SK-N-DZ (cell line): Measurements from ENCODE around the gene OR1J4. TPM values are rescaled to one million over a fixed set of nuclear protein-coding genes. Genes with fewer than 3 reads are reported as not detected.
"Not testable (repeated sequence)": the region's sequence is repeated elsewhere in the genome, so short reads cannot be mapped to it uniquely, and the experiment has no call there.

Experiments
- DNase-seq: peaks from one replicate; pipeline ENCODE4 v3.0.0-alpha.2; 2015; ENCODE audit warnings: low spot score
- polyA plus RNA-seq, 2 experiments: library from polyadenylated mRNA; depleted of rRNA; stranded (reverse); fragments of >200 nt; gene quantifications; 2 replicates each; pipeline ENCODE4 v1.2.3, GENCODE V29; 2014

The OR1J4 gene
- not detected in 2 replicates for polyA plus RNA-seq (2014; cell fraction: cytosol; rRNA removed)
- not detected in 2 replicates for polyA plus RNA-seq (2014; cell fraction: nucleus; rRNA removed)

GRCh38 chr9:122518841-122519240 is at the start of gene OR1J4:
Gene OR1J4 (plus strand): TSS chr9:122519141. CDS start chr9:122519141, 0 bp downstream.
- DNase-seq = no peak

GRCh38 chr9:122474561-122474960 is 44.4 kb upstream of the OR1J4 start:
- DNase-seq = no peak

- DNase-seq = no peak
These were observed 43.2 kb upstream of the OR1J4 start for GRCh38 chr9:122475717-122476116.

- no peak for DNase-seq
These were observed 41.6 kb upstream of the OR1J4 start for GRCh38 chr9:122477346-122477745.

- DNase-seq = no peak
These were observed 41.1 kb upstream of the OR1J4 start, which contains the start of gene OR1J1 for GRCh38 chr9:122477826-122478225. Gene OR1J1 (minus strand): TSS chr9:122477926. CDS start chr9:122477926, 0 bp downstream.

- no peak for DNase-seq
These were observed 39.9 kb upstream of the OR1J4 start for GRCh38 chr9:122479062-122479461.

- DNase-seq = peak; percentile 20
These were observed 20.1 kb upstream of the OR1J4 start for GRCh38 chr9:122498883-122499288.

- DNase-seq = no peak
These were observed 12.0 kb upstream of the OR1J4 start for GRCh38 chr9:122506964-122507363.

- no peak for DNase-seq
These were observed 8.4 kb upstream of the OR1J4 start, which contains the start of gene OR1J2 for GRCh38 chr9:122510502-122510901. Gene OR1J2 (plus strand): TSS chr9:122510802. CDS start chr9:122510802, 0 bp downstream.

- DNase-seq = no peak
These were observed 715 bp upstream of the OR1J4 start for GRCh38 chr9:122518226-122518625.

GRCh38 chr9:122519376-122519775 is 435 bp downstream of the OR1J4 start:
- DNase-seq = no peak

- DNase-seq = no peak
These were observed 7.7 kb downstream of the OR1J4 start for GRCh38 chr9:122526602-122527001.

- no peak for DNase-seq
These were observed 8.3 kb downstream of the OR1J4 start, which contains the start of gene OR1N1 for GRCh38 chr9:122527193-122527592. Gene OR1N1 (minus strand): TSS chr9:122527293. CDS start chr9:122527293, 0 bp downstream.

GRCh38 chr9:122531157-122531556 is 12.2 kb downstream of the OR1J4 start:
- not testable (repeated sequence) for DNase-seq

GRCh38 chr9:122536134-122536533 is 17.2 kb downstream of the OR1J4 start:
- no peak for DNase-seq

- not testable (repeated sequence) for DNase-seq
These were observed 18.1 kb downstream of the OR1J4 start for GRCh38 chr9:122537066-122537465.

- no peak for DNase-seq
These were observed 19.8 kb downstream of the OR1J4 start for GRCh38 chr9:122538757-122539156.

GRCh38 chr9:122546196-122546595 is 27.3 kb downstream of the OR1J4 start:
- DNase-seq = no peak

- no peak for DNase-seq
These were observed 32.4 kb downstream of the OR1J4 start for GRCh38 chr9:122551371-122551770.

GRCh38 chr9:122552812-122553211 is 33.9 kb downstream of the OR1J4 start, which contains the start of gene OR1N2:
Gene OR1N2 (plus strand): TSS chr9:122553112. CDS start chr9:122553212, 100 bp downstream.
- DNase-seq = no peak

GRCh38 chr9:122561446-122561845 is 42.5 kb downstream of the OR1J4 start:
- DNase-seq = no peak

GRCh38 chr9:122562134-122562760 is 43.3 kb downstream of the OR1J4 start:
- DNase-seq = no peak

GRCh38 chr9:122567901-122568300 is 49.0 kb downstream of the OR1J4 start:
- DNase-seq = no peak
